Transverse colon (tissue), 3 donors: ENCODE results near the gene CXCR4.

Source experiments
- CTCF ChIP-seq, 5 experiments: fragments of 200-600 bp in 3 of 5; fragments of 450-650 bp in 2 of 5; sonication (generic) in 3 of 5; IDR thresholded peaks; 1 replicate in 2 of 5; 2 replicates in 3 of 5; pipeline ENCODE4 v1.5.1; 2016 to 2017; ENCODE audit warnings: antibody characterized with exemption in 5 of 5, inconsistent platforms in 3 of 5, mild to moderate bottlenecking in 2 of 5, moderate library complexity in 1 of 5
- EP300 ChIP-seq: sonication (generic); formaldehyde crosslinking; IDR thresholded peaks from one replicate; pipeline ENCODE4 v1.6.1; 2017; ENCODE audit warnings: antibody characterized with exemption, low read depth
- POLR2A ChIP-seq: fragments of 450-650 bp; IDR thresholded peaks from one replicate; pipeline ENCODE4 v1.6.1; 2016; ENCODE audit warnings: antibody characterized with exemption, mild to moderate bottlenecking, moderate library complexity

DNA sequence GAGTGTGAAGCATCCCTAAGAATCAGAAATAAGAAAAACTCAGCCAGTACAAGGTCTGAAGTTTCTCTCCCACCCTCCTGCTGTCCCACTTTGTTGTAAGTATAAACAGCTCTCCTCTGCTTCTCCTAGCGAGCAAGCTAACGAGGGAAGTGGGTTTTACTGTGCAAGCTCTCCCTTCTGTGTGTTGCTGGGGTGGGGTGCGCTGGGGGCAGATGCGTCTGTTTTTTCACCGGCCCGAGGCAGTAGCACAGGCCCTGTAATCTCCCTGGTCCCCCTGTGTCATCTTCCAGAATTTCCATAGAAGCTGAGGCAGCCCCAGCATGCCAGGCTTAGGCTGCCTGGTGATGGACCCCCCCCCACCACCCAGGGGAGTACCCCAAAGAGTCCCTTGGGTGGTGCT is 9.4 kb upstream of the CXCR4 start:
- TF ChIP-seq CTCF (IDR thresholded peaks at IDR 0.05) (no peak), POLR2A (no peak), EP300 (no peak)
